WERI-Rb-1 (cell line): ENCODE results near the gene WIPF3.

Experiments
- DNase-seq: peaks from one replicate; pipeline ENCODE4 v3.0.0-alpha.2; 2020
- H3K27ac ChIP-seq: fragments of 250-450 bp; sonication (Bioruptor Pico); 2 replicates; pipeline ENCODE4 v1.5.1; 2020; ENCODE audit warnings: mild to moderate bottlenecking, moderate library complexity
- H3K27me3 ChIP-seq: fragments of 250-450 bp; sonication (Bioruptor Pico); 2 replicates; pipeline ENCODE4 v1.5.1; 2021; ENCODE audit warnings: mild to moderate bottlenecking, low read depth, moderate library complexity; ENCODE audit not compliant: insufficient read depth, severe bottlenecking
- H3K36me3 ChIP-seq: fragments of 250-450 bp; sonication (Bioruptor Pico); 2 replicates; pipeline ENCODE4 v1.5.1; 2020; ENCODE audit warnings: mild to moderate bottlenecking, moderate library complexity
- H3K4me3 ChIP-seq: 2 replicates; pipeline ENCODE4 v1.5.1; 2011; ENCODE audit warnings: low read depth, mild to moderate bottlenecking, control low read depth, low read length
- H3K9me3 ChIP-seq: fragments of 250-450 bp; sonication (Bioruptor Pico); 2 replicates; pipeline ENCODE4 v1.5.1; 2021; ENCODE audit warnings: mild to moderate bottlenecking, moderate library complexity; ENCODE audit not compliant: severe bottlenecking
- TF ChIP-seq, protein P1 (sequence below): IDR thresholded peaks from 2 replicates; pipeline ENCODE4 v1.5.1; 2011; ENCODE audit warnings: low read depth, mild to moderate bottlenecking, control low read depth, inconsistent platforms, low read length

The WIPF3 gene

DNA sequence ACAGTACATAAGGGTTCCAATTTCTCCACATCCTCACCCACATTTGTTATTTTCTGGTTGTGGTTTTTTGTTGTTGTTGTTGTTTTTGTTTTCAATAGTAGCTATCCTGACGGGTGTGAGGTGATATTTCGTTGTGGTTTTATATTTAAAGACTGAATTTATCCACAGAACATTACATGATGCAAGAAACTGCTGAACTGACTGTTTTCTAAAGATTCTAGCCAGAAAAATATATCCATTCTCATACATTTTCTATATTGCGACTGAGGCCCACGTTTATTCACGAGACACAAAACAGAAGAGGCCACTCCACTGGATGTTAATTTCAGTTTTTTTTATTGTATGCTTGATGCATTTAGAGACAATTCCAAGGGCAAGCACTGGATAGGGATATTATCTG is 113.5 kb downstream of the WIPF3 start:
- Histone ChIP-seq H3K9me3 (no peaks in the 10 kb centered on the region), H3K36me3 (peaks cover 10% of the 10 kb centered on the region), H3K27me3 (no peaks in the 10 kb centered on the region), H3K27ac (no peak overlapping the region), H3K4me3 (no peak overlapping the region)
- TF ChIP-seq, protein P1, sequence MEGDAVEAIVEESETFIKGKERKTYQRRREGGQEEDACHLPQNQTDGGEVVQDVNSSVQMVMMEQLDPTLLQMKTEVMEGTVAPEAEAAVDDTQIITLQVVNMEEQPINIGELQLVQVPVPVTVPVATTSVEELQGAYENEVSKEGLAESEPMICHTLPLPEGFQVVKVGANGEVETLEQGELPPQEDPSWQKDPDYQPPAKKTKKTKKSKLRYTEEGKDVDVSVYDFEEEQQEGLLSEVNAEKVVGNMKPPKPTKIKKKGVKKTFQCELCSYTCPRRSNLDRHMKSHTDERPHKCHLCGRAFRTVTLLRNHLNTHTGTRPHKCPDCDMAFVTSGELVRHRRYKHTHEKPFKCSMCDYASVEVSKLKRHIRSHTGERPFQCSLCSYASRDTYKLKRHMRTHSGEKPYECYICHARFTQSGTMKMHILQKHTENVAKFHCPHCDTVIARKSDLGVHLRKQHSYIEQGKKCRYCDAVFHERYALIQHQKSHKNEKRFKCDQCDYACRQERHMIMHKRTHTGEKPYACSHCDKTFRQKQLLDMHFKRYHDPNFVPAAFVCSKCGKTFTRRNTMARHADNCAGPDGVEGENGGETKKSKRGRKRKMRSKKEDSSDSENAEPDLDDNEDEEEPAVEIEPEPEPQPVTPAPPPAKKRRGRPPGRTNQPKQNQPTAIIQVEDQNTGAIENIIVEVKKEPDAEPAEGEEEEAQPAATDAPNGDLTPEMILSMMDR: no peak
- no peak for DNase-seq

DNA sequence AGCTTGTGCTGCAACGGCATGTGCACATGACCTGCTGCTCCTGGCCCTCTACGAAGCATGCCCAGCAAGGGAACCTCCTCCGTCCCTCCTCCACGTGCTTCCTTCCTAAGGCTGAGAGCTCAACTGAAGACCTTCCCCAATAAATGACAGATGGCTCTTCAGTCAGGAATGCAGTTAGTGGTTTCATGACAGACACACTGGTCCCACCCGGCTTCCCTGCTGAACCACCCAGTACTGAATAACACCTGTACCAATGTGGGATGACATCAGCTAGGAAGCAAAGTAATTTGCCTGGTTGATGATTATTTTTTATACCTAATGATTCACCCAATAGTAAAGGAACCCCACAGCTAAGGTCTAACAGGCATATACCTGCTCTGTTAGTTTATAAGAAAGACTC is 114.2 kb downstream of the WIPF3 start:
- no peak for DNase-seq
- Histone ChIP-seq H3K4me3 (no peak overlapping the region), H3K27me3 (no peaks in the 10 kb centered on the region), H3K9me3 (no peaks in the 10 kb centered on the region), H3K27ac (no peak overlapping the region), H3K36me3 (peaks cover 10% of the 10 kb centered on the region)
- TF ChIP-seq, protein P1: no peak

DNA sequence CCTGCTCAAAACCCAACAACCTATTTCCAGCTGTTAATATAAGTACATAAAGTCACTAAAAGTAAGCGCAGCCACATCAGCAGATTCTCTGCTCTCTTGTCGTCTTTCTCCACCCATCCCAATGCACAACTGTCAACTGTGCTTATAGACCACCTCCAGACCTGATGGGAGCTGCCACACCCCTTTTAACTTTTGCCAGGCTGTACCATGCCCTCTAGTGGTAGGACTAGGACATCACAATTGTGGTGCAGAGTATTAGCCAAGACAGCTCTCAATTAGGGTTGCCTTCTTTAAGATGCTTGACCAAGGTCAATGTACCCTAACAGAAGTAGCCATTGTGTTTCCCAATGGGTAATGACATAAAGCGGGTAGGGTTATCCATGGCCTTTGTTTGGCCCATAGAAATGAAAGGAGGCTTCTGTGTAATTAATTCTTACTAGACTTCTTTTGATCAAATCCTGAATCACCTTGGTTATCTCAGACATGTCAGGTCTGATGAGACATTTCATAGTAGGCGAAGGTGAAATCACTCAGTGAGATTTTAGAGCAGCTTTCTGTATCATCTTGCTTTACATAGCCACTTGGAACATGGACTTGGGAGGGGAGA is 115.2 kb downstream of the WIPF3 start:
- no peak overlapping the region for H3K27ac ChIP-seq
- peak; percentile 71 for DNase-seq
- no peak overlapping the region for H3K4me3 ChIP-seq
- no peaks in the 10 kb centered on the region for H3K9me3 ChIP-seq
- H3K36me3 ChIP-seq: peaks cover 10% of the 10 kb centered on the region
- TF ChIP-seq, protein P1: peak; percentile 84
- H3K27me3 ChIP-seq: no peaks in the 10 kb centered on the region

DNA sequence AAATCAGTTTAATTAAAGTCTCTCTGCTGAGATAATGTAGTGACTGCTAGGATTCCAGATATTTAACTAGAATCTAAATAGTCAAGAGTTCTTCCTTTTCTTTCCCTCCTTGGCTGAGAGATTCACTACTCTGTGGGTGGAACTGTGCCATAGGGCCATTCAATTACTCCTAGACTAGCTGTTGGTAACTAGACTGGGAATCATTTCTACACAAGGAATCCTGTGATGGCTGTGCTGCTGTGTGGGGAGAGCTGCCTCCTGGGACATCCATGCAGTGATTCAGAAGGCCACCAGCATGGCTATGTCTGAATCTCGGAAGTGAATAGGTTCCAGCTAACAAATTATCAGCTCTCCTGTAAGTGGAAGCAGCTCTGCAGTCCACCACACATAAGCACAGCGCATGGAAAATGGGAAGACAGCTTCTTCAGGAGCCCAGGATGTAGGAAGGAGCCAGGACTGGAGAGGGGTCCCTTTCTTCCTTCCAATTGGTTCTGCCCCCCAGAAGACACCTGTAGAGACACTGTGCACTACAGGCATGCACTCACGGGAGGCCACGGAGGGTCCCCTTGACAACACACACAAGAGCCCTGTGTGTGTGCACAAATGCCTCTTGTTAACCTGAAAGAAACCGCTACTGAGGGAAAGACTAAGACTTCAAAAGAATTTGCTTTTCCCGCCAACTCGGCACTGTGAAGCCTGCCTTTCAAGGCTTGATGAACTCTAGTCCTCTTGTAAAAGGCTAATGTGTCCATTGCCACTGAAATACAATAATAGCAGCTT is 116.8 kb downstream of the WIPF3 start:
- no peak overlapping the region for H3K27ac ChIP-seq
- no peak for DNase-seq
- H3K36me3 ChIP-seq: peaks cover 10% of the 10 kb centered on the region
- H3K27me3 ChIP-seq: no peaks in the 10 kb centered on the region
- H3K9me3 ChIP-seq: no peaks in the 10 kb centered on the region
- TF ChIP-seq, protein P1: no peak
- no peak overlapping the region for H3K4me3 ChIP-seq

DNA sequence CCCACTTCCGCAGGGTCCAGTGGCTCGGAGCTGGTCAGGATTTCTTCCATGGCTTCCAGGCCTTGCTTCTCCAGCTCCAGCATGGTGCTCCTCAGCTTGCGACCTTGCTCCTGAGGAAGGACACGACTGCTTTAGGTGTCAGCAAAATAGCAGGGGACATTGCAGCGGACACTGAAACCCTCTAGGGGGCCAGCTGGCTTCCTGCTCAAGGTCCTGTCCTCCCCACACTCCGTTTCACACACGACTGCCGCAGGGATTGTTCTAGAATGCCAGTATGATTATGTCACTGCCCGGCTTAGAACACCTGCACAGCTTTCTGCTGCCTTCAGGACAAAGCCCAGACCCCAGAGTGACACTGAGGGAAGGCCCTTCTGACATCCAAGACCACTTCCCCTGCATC is 117.7 kb downstream of the WIPF3 start:
- DNase-seq: peak; percentile 28
- Histone ChIP-seq H3K9me3 (no peaks in the 10 kb centered on the region), H3K4me3 (no peak overlapping the region), H3K27ac (no peak overlapping the region), H3K27me3 (no peaks in the 10 kb centered on the region), H3K36me3 (peaks cover 10% of the 10 kb centered on the region)
- TF ChIP-seq, protein P1: peak; percentile 40; the same call in 1 of the 2 replicates
